H1 (cell line): Measurements from ENCODE around the gene DERL2. TPM values are rescaled to one million over a fixed set of nuclear protein-coding genes. Genes with fewer than 3 reads are reported as not detected.

Source experiments
- ASH2L ChIP-seq: fragments of 200-600, 300-600 bp; sonication (generic); IDR thresholded peaks from one replicate; pipeline ENCODE4 v1.7.1; 2017; ENCODE audit warnings: low read length
- EGR1 ChIP-seq: IDR thresholded peaks from 2 replicates; pipeline ENCODE4 v1.6.1; 2011; ENCODE audit warnings: low read depth, low read length, borderline replicate concordance
- FOSL1 ChIP-seq: IDR thresholded peaks from 2 replicates; pipeline ENCODE4 v1.6.1; 2011; ENCODE audit warnings: mild to moderate bottlenecking, low read depth, low read length, moderate library complexity; ENCODE audit not compliant: insufficient read depth
- SIX5 ChIP-seq: IDR thresholded peaks from 2 replicates; pipeline ENCODE4 v1.6.1; 2011; ENCODE audit warnings: mild to moderate bottlenecking, low read depth, low read length
- polyA plus RNA-seq, 7 experiments: library from polyadenylated mRNA; depleted of rRNA in 3 of 7; stranded (reverse) in 5 of 7; unstranded in 2 of 7; fragments of >200 nt in 5 of 7; fragments of 200-250 nt in 2 of 7; gene quantifications; 1 replicate in 5 of 7; 2 replicates in 1 of 7; 4 replicates in 1 of 7; pipeline versions ENCODE4 v1.2.1 to v1.2.3, GENCODE V29; 2011 to 2013; ENCODE audit warnings: missing spikeins in 2 of 7, mixed read lengths in 2 of 7
- total RNA-seq: library from RNA; stranded (reverse); fragmentation: NEBNext Ultra II Directional; extraction: Animal tissue kit (Norgen Biotek cat#: 25700); gene quantifications from 2 replicates; pipeline ENCODE4 v1.2.1, GENCODE V29; 2021

DERL2 gene
- total and polyA plus RNA-seq, 2 of the 8 experiments (the other 6 are each of a cell fraction or from before 2014, with no cell fraction given) = 55.3 to 58.4 TPM

DNA sequence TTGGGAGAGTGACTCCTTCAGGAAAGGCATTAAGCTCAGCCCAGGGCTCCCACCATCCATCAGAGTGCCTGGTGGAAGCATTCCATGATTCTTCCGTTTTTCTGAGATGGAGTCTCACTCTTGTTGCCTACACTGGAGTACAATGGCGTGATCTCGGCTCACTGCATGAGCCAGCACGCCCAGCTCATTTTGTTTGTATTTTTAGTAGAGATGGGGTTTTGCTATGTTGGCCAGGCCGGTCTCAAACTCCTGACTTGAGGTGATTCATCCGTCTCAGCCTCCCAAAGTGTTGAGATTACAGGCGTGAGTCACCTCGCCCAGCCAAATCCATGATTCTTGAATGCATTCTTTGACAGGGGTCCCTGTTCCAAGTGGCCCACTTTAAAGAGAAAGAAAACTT lies 23.5 kb upstream of the DERL2 start (continued):
- TF ChIP-seq ASH2L = no peak
- TF ChIP-seq FOSL1 = no peak
- no peak for TF ChIP-seq SIX5
- TF ChIP-seq EGR1 = no peak
